Stomach (tissue), 9 donors: ENCODE measurements around the gene SART1. TPM values are rescaled to one million over a fixed set of nuclear protein-coding genes. Genes with fewer than 3 reads are reported as not detected.

ENCODE experiments used
- DNase-seq, 2 donors: peaks; one replicate each; pipeline versions ENCODE4 v3.0.0 to v3.0.0-alpha.2; 2013 to 2019
- H3K27ac ChIP-seq, 5 donors: fragments of 200-600 bp in 4 of 5; sonication (generic) in 4 of 5; one replicate each; pipeline ENCODE4 v1.5.1; 2013 to 2019; ENCODE audit warnings: mild to moderate bottlenecking in 1 of 5, moderate library complexity in 1 of 5
- H3K27me3 ChIP-seq, 3 donors: fragments of 200-600 bp; sonication (generic); one replicate each; pipeline ENCODE4 v1.5.1; 2017 to 2019; ENCODE audit warnings: mixed run types in 1 of 3
- H3K36me3 ChIP-seq, 4 donors: fragments of 200-600 bp; sonication (generic); 1 replicate in 3 of 4; 2 replicates in 1 of 4; pipeline ENCODE4 v1.5.1; 2016 to 2019
- H3K4me1 ChIP-seq, 4 donors: fragments of 200-600 bp; sonication (generic); one replicate each; pipeline ENCODE4 v1.5.1; 2016 to 2019
- H3K4me3 ChIP-seq, 4 donors: fragments of 200-600 bp; sonication (generic) in 3 of 4; one replicate each; pipeline ENCODE4 v1.5.1; 2016 to 2019; ENCODE audit warnings: mild to moderate bottlenecking in 1 of 4
- H3K9me3 ChIP-seq, 4 donors: fragments of 200-600 bp; sonication (generic); one replicate each; pipeline ENCODE4 v1.5.1; 2016 to 2019
- CTCF ChIP-seq, 7 experiments: fragments of 450-650 bp in 4 of 7; fragments of 200-600 bp in 3 of 7; sonication (generic) in 3 of 7; IDR thresholded peaks; one replicate each; pipeline ENCODE4 v1.5.1; 2016 to 2019; ENCODE audit warnings: antibody characterized with exemption in 7 of 7, control low read depth in 2 of 7, mild to moderate bottlenecking in 1 of 7
- EP300 ChIP-seq: sonication (generic); formaldehyde crosslinking; IDR thresholded peaks from one replicate; pipeline ENCODE4 v1.6.1; 2017; ENCODE audit warnings: antibody characterized with exemption
- POLR2A ChIP-seq, 4 donors: fragments of 450-650 bp; IDR thresholded peaks; one replicate each; pipeline ENCODE4 v1.6.1; 2016; ENCODE audit warnings: antibody characterized with exemption in 4 of 4, control low read depth in 2 of 4, mild to moderate bottlenecking in 1 of 4, moderate library complexity in 1 of 4
- POLR2AphosphoS5 ChIP-seq, 3 donors: sonication (generic); formaldehyde crosslinking; IDR thresholded peaks; one replicate each; pipeline ENCODE4 v1.6.1; 2016; ENCODE audit warnings: antibody characterized with exemption in 3 of 3
- WGBS, 5 donors: extraction: QIAGEN DNeasy Blood & Tissue Kit in 3 of 5; methylation state at CpG; one replicate each; pipeline versions ENCODE4 v1.1.5 to v1.1.7; 2013 to 2018; 5-methylcytosine and 5-hydroxymethylcytosine counted together
- intact Hi-C: fragments of 100-400 bp; cut with DNase I; formaldehyde crosslinking; loops from one replicate; pipeline ENCODE4 v1.15.1; 2023; ENCODE audit warnings: low total_unique reads
- polyA plus RNA-seq, 3 donors: library from polyadenylated mRNA; stranded (reverse); fragments of 200-250 nt; gene quantifications; one replicate each; pipeline ENCODE4 v1.2.3, GENCODE V29; 2013
- total RNA-seq, 5 donors: library from RNA; depleted of rRNA; stranded (reverse); fragments of >200 nt; gene quantifications; one replicate each; pipeline versions ENCODE4 v1.1.0 to v1.2.3, GENCODE V29; 2014 to 2016
- donor health status: healthy with polysubstance abuse.
- donor health status: Bipolar disorder and iron deficiency.
- donor health status: healthy.

Gene SART1
- total and polyA plus RNA-seq, 8 donors = 26.1 to 278 (median 82.5) TPM

- no peak for TF ChIP-seq POLR2AphosphoS5 (IDR thresholded peaks at IDR 0.05)
- no peak for TF ChIP-seq EP300
- TF ChIP-seq POLR2A (IDR thresholded peaks at IDR 0.05) = no peak
- no peak for TF ChIP-seq CTCF (IDR thresholded peaks at IDR 0.05)
- 5 to 17% (median 5%) methylated on average over 10 to 61 of the region's 61 CpGs for WGBS, 5 donors
- no peaks in the 10 kb centered on the region for H3K9me3 ChIP-seq
- no peak within 1 kb of the TSS for H3K27ac ChIP-seq
- H3K4me1 ChIP-seq = peaks cover 0 to 16% (median 12%) of the 10 kb centered on the region in 4 donors
- no peaks in the 10 kb centered on the region for H3K36me3 ChIP-seq
- DNase-seq = peak in 1 of 2 donors; percentile 34
- intact Hi-C loops = no loop called here
- H3K27me3 ChIP-seq = peaks cover 0 to 42% (median 24%) of the 10 kb centered on the region in 3 donors
- H3K4me3 ChIP-seq = peak within 1 kb of the TSS; percentile 20 to 37 (median 25)
Observed at GRCh38 chr11:66011785-66012303, 50.3 kb downstream of the SART1 start, which contains the start of gene CST6. CST6 (plus strand) TSS chr11:66012008; CDS start chr11:66012045, 37 bp downstream.

- Histone ChIP-seq H3K4me3 (peak overlapping the region in 2 of 4 donors; percentile 24 to 37), H3K9me3 (no peaks in the 10 kb centered on the region), H3K4me1 (peaks cover 0 to 16% (median 12%) of the 10 kb centered on the region in 4 donors), H3K36me3 (no peaks in the 10 kb centered on the region), H3K27ac (no peak overlapping the region), H3K27me3 (peaks cover 0 to 42% (median 24%) of the 10 kb centered on the region in 3 donors)
- 57 to 74% (median 69%) methylated on average over 8 to 12 of the region's 12 CpGs for WGBS, 5 donors
- TF ChIP-seq CTCF (IDR thresholded peaks at IDR 0.05) = no peak
- TF ChIP-seq POLR2A (IDR thresholded peaks at IDR 0.05) = no peak
- no peak for TF ChIP-seq EP300
- no peak for TF ChIP-seq POLR2AphosphoS5 (IDR thresholded peaks at IDR 0.05)
- DNase-seq = no peak
- intact Hi-C loops = no loop called here
Observed at GRCh38 chr11:66012371-66012945, 50.9 kb downstream of the SART1 start.

- TF ChIP-seq EP300 (no peak), POLR2A (IDR thresholded peaks at IDR 0.05) (no peak), POLR2AphosphoS5 (IDR thresholded peaks at IDR 0.05) (no peak), CTCF (IDR thresholded peaks at IDR 0.05) (no peak)
- intact Hi-C loops = no loop called here
Observed at GRCh38 chr11:66012946-66013761, 51.6 kb downstream of the SART1 start.

GRCh38 chr11:66013762-66014100, 52.2 kb downstream of the SART1 start:
- peaks cover 0 to 42% (median 24%) of the 10 kb centered on the region in 3 donors for H3K27me3 ChIP-seq
- no peaks in the 10 kb centered on the region for H3K36me3 ChIP-seq
- 53 to 87% (median 65%) methylated on average over 4 to 7 of the region's 7 CpGs for WGBS, 5 donors
- H3K4me3 ChIP-seq = no peak overlapping the region
- H3K4me1 ChIP-seq = peaks cover 0 to 16% (median 12%) of the 10 kb centered on the region in 4 donors
- DNase-seq = no peak
- intact Hi-C loops = no loop called here
- no peak for TF ChIP-seq POLR2AphosphoS5 (IDR thresholded peaks at IDR 0.05)
- no peak for TF ChIP-seq CTCF (IDR thresholded peaks at IDR 0.05)
- no peak for TF ChIP-seq POLR2A (IDR thresholded peaks at IDR 0.05)
- no peak for TF ChIP-seq EP300
- no peaks in the 10 kb centered on the region for H3K9me3 ChIP-seq
- H3K27ac ChIP-seq = no peak overlapping the region

More at GRCh38 chr11:66012946-66013761, 51.6 kb downstream of the SART1 start:
- peaks cover 0 to 16% (median 12%) of the 10 kb centered on the region in 4 donors for H3K4me1 ChIP-seq
- peaks cover 0 to 42% (median 24%) of the 10 kb centered on the region in 3 donors for H3K27me3 ChIP-seq
- 45 to 62% (median 52%) methylated on average over 11 to 12 of the region's 12 CpGs for WGBS, 5 donors
- DNase-seq = no peak
- H3K36me3 ChIP-seq = no peaks in the 10 kb centered on the region
- H3K4me3 ChIP-seq = no peak overlapping the region
- no peaks in the 10 kb centered on the region for H3K9me3 ChIP-seq
- H3K27ac ChIP-seq = no peak overlapping the region
